Measurements from ENCODE around the gene ZNF175.
"Not testable (repeated sequence)": the region's sequence is repeated elsewhere in the genome, so short reads cannot be mapped to it uniquely, and the experiment has no call there.

ZNF175 gene

GRCh38 chr19:51628153-51628939 is 57.3 kb downstream of the ZNF175 start:
- DNase-seq (ENCODE audit: low read depth) = no peak

- not testable (repeated sequence) for DNase-seq (ENCODE audit: low read depth)
Observed at GRCh38 chr19:51630315-51630714, 59.2 kb downstream of the ZNF175 start, which contains the start of gene SIGLEC5. SIGLEC5 (minus strand) TSS chr19:51630401; CDS start chr19:51630335, 66 bp downstream.

- DNase-seq (ENCODE audit: low read depth) = no peak
Observed at GRCh38 chr19:51632126-51632525, 61.0 kb downstream of the ZNF175 start.

- no peak for DNase-seq (ENCODE audit: low read depth)
Observed at GRCh38 chr19:51637362-51637978, 66.4 kb downstream of the ZNF175 start.

GRCh38 chr19:51639916-51640315 is 68.8 kb downstream of the ZNF175 start:
- no peak for DNase-seq (ENCODE audit: low read depth)

GRCh38 chr19:51640386-51640785 is 69.3 kb downstream of the ZNF175 start:
- no peak for DNase-seq (ENCODE audit: low read depth)

GRCh38 chr19:51641648-51642047 is 70.6 kb downstream of the ZNF175 start:
- DNase-seq (ENCODE audit: low read depth) = no peak
